ENCODE results near the gene AKT2.

GRCh38 chr19:40273469-40274360 lies 11.4 kb downstream of the AKT2 start:
- TF ChIP-seq EZH2phosphoT487 (IDR thresholded peaks at IDR 0.05; ENCODE audit: borderline replicate concordance) (no peak), CTCF (conservative IDR thresholded peaks at IDR 0.05; ENCODE audit: low read length) (no peak)

All from Loucy (cell line).